SW480 (cell line): ENCODE measurements around the gene INHBC.
A peak's percentile ranks its signal among the peaks of the same experiment; 100 is the strongest.
"Not testable (repeated sequence)": the region's sequence is repeated elsewhere in the genome, so short reads cannot be mapped to it uniquely, and the experiment has no call there.

Source experiments
- DNase-seq: peaks from one replicate; pipeline ENCODE4 v3.0.0-alpha.2; 2016; ENCODE audit warnings: low spot score

Gene INHBC

DNA sequence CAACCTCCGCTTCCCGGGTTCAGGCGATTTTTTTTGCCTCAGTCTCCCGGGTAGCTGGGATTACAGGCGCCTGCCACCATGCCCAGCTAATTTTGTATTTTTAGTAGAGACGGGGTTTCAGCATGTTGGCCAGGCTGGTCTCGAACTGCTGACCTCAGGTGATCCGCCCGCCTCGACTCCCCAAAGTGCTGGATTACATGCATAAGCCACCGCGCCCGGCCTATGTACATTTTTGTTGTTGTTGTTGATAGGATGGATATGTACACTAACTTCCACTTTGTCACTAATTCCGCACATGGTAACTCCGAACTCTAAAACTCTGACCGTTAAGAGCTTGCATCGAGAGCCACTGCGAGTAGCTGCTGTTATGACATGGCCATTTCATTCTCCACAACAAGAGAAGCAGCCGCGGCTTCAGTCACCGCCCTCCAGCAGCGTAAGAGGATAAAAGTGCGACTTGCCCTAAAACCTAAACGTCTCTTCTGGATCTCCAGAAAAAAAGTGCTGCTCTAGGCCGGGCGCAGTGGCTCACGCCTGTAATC lies 52.5 kb downstream of the INHBC start:
- no peak for DNase-seq

DNA sequence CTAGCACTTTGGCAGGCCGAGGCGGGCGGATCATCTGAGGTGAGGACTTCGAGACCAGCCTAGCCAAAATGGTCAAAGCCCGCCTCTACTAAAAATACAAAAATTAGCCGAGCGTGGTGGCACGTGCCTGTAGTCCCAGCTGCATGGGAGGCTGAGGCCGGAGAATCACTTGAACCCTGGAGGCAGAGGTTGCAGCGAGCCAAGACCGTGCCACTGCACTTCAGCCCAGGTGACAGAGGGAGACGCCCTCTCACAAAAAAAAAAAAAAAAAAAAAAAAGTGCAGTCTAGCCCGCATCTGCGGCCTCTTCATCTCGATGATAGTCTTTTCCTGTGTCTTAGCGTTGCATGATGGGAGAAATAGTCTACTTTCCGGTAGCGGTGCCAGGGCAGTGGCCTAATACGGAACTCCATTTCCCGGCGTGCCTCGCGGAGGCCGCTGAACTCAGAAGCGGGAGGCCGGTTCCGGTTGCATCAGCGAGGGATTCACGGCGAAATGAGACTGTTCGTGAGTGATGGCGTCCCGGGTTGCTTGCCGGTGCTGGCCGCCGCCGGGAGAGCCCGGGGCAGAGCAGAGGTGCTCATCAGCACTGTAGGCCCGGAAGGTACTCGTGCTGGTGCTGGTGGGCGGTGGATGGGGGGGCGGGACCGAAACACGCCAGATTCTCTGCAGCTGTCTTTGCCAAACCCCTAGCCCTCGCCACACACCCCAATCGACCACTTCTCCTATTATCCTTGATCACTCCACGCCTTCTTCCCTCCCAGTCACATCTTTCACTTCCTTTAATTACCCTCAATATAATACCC lies 53.2 kb downstream of the INHBC start, which contains the start of gene MARS1:
Gene MARS1, plus strand, starts transcription at position 472 of the 805 bp plus-strand sequence. Its CDS starts 23 bp downstream, at position 495.
- DNase-seq: peak; percentile 99

DNA sequence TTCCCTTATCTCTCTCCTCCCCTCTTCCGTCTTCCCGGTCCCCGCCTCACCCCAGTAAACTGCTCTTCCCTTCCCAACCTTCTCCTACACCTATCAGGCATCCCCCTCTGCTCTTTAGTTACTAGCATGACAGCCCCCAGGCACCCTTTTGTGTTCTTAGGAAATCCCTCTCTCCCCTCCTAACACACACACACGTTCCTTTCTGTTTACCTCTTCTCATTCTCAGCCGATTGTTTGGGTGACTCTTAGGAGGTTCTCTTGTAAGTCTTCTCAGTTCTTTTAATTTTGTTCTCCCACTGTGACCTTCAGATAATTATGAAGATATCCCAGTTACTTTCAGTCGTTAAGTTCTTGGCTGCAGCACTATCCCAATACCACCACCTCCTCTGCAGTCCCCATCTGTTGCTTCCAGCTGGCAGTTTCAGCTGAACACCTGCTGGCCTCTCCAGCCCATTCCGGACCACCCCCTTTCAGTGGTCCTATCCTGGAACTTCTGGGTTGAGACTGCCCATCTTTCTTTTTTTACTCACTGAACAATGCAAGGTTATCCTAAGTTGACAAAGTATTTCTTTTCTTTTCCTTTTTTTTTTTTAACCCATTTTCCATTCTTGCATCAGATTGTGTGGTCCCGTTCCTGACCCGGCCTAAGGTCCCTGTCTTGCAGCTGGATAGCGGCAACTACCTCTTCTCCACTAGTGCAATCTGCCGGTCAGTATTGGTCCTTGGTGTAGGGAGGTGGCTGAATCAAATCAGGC lies 54.0 kb downstream of the INHBC start:
- DNase-seq: no peak

DNA sequence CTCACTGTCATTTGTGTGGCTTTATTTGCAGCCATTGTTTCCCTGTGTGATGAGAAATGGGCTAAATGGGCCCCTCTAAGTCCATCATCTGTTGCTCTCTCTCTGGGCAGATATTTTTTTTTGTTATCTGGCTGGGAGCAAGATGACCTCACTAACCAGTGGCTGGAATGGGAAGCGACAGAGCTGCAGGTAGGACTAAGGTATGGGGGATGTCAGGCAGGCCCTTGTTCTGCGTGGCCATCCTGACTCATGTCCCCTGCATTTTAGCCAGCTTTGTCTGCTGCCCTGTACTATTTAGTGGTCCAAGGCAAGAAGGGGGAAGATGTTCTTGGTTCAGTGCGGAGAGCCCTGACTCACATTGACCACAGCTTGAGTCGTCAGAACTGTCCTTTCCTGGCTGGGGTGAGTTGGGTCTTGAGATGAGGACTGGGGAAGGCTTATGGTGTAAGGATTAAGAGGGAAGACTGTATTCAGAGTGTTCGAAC lies 54.6 kb downstream of the INHBC start:
- DNase-seq: no peak

DNA sequence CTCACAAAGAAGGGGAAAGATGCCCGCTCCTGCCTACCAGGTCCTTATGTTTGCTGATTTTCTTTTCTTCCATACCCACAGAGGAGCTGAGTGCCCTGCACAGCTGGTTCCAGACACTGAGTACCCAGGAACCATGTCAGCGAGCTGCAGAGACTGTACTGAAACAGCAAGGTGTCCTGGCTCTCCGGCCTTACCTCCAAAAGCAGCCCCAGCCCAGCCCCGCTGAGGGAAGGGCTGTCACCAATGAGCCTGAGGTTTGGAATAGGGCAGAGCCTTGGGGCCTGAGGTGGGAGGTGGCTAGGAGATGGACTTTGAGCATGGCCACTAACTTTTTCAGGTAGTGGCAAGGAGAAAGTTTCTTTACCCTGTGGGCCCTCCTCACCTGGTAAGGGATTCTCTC lies 55.5 kb downstream of the INHBC start:
- DNase-seq: no peak

DNA sequence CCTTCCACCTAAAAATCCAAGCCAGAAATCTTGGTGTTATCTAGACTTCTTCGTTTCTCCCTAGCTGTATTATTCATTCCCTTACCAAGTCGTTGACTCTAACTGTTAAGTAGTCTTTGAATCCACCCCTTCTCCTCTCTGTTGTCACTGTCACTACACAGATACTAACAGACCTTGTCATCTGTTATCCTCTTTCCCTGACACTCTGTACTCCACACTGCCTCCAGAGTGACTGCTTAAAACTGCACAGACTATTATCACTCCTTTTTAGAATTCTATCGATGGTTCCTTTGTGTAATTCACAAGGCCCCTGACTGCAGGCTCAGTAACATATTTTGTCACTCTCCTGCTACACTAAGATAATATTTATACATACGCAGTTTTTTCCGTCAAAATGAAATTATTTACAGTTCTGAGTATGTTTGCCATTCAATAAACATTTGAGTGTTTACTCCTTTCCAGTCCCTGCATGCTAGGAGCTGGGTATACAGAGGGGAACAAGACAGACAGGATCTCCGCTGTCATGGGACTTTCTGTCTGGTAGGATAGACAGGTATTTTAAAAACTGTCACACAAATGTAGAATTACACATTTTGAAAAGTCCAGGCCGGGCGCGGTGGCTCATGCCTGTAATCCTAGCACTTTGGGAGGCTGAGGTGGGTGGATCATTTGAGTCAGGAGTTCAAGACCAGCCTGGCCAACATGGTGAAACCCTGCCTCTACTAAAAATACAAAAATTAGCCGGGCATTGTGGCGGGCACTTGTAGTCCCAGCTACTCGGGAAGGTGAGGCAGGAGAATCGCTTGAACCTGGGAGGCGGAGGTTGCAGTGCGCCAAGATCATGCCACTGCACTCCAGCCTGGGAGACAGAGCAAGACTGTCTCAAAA lies 57.1 kb downstream of the INHBC start:
- DNase-seq: no peak

DNA sequence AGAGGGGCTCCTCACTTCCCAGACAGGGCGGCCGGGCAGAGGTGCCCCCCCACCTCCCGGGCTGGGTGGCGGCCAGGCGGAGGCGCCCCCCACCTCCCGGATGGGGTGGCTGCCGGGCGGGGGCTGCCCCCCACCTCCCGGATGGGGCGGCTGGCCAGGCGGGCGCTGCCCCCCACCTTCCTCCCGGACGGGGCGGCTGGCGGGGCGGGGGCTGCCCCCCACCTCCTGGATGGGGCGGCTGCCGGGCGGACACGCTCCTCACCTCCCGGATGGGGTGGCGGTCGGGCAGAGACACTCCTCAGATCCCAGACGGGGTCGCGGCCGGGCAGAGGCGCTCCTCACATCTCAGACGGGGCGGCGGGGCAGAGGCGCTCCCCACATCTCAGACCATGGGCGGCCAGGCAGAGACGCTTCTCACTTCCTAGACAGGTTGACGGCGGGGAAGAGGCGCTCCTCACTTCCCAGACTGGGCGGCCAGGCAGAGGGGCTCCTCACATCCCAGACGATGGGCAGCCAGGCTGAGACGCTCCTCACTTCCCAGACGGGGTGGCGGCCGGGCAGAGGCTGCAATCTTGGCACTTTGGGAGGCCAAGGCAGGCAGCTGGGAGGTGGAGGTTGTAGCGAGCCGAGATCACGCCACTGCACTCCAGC lies 60.6 kb downstream of the INHBC start:
- not testable (repeated sequence) for DNase-seq

DNA sequence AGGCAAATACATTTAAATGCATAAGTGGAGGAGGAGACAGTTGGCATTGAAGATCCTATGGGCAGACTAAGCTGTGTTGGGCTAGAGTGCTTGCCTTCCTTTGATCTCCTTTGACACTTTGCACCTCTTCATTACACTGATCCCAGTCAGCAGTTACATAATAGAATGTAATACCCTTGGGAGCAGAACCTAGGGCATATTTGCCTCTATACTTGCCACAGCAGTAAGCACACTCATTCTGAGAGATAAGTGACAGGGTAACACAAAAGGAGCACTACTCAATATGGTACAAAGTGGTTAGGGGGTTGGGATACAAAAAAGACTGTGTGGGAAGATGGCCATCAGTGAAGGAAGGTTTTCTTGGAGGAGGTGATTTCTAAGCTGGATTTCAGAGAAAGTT lies 62.2 kb downstream of the INHBC start:
- DNase-seq: no peak

DNA sequence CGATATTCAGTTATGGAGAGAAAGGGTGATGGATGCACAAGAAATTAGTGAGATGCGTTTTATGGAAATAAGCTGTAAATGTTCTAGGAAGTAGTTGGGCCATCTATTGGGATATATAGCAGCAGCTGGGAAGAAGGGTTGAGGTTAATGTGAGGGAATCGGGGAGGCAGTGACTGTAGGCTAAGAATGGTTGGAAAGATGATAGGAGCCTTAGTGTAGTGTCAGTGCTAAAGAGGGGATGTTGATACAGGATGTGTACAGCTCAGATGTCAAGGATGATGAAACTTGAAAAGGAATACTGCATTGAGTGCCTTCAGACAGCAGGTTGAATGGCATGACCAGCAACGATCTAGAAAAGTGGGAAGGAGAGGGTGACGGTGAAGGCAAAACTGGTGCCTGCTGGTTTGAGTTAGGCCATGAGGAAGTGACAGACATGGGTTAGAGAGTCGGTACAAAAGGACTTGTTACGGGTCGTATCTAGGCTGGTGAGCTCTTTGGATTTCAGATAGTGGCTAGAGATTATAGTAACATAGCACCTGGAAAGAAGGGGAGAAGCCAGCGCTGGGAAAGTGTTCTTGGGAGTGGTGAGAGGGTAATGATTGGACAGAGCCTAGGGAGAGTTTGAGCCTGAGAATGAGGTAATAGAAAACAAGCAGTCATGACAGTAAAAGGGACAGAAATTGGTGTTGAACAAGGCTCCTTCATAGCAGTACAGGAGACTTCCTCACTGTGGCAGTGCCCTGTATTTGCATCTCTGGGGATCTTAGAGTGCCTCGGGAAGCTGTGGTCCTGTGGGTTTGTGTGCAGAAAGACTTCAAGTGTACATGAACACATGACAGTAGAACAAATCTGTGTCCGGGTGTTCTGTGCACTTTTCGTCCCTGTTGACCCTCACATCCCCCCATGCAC lies 62.9 kb downstream of the INHBC start:
- no peak for DNase-seq

DNA sequence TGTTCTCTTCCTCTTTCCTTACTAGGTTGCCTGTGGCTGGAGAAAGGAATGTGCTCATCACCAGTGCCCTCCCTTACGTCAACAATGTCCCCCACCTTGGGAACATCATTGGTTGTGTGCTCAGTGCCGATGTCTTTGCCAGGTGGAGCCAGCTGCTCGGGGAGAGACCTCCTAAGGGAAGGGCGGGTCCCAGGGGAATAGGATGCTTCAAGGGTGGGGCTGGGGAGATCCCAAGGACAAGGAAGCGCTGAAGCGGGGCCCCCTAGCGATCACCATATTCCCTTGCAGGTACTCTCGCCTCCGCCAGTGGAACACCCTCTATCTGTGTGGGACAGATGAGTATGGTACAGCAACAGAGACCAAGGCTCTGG lies 63.5 kb downstream of the INHBC start:
- DNase-seq: no peak

DNA sequence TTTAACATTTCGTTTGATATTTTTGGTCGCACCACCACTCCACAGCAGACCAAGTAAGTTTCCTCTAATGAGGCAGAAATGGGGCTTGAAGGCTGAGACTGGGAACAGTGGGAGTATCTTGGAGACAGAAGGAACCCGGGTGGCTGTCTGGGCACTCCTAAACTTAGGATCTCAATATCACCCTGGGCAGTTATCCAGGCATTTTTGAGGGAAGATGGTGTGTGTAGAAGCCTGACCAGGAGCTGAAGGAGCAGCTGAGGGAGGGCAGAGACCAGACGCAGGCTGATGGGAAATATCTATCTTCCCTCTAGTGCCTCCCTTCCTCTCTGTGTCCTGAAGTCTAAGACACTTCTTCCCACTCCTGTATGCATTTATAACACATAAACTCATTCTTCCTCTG lies 64.0 kb downstream of the INHBC start:
- no peak for DNase-seq

DNA sequence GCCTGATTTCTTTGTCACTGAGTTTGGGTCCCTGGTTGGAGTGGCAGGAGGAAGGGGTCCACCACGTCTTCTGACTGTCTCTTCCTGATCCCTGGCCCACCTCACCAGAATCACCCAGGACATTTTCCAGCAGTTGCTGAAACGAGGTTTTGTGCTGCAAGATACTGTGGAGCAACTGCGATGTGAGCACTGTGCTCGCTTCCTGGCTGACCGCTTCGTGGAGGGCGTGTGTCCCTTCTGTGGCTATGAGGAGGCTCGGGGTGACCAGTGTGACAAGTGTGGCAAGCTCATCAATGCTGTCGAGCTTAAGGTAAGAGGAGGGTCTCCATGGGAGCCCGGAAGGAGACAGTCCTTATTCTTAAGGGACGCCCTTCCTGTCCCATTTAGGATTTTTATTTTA lies 65.6 kb downstream of the INHBC start:
- DNase-seq: no peak
